CD4-positive, alpha-beta T cell treated with Interleukin-6 for 4 hours (primary cell): Measurements from ENCODE around the gene COX8A.
"Not testable (repeated sequence)": the region's sequence is repeated elsewhere in the genome, so short reads cannot be mapped to it uniquely, and the experiment has no call there.

ENCODE experiments used
- DNase-seq: peaks from one replicate; pipeline ENCODE4 v3.0.0-alpha.2; 2020; ENCODE audit warnings: mixed read lengths

COX8A gene

GRCh38 chr11:63970902-63971301 is 3.5 kb upstream of the COX8A start:
- no peak for DNase-seq

GRCh38 chr11:63973912-63974258 is 535 bp upstream of the COX8A start:
- not testable (repeated sequence) for DNase-seq

- no peak for DNase-seq
Measured at GRCh38 chr11:63978551-63979239, 4.3 kb downstream of the COX8A start.

GRCh38 chr11:63979426-63979825 is 5.0 kb downstream of the COX8A start:
- no peak for DNase-seq

GRCh38 chr11:63985812-63986155 is 11.4 kb downstream of the COX8A start:
- DNase-seq, result peak; percentile 81

- DNase-seq, result peak; percentile 91
Measured at GRCh38 chr11:63986156-63986931, 11.9 kb downstream of the COX8A start, which contains the start of gene OTUB1. Gene OTUB1 (plus strand): TSS chr11:63986438. CDS start chr11:63986457, 19 bp downstream.

GRCh38 chr11:63986932-63987513 is 12.6 kb downstream of the COX8A start:
- no peak for DNase-seq

GRCh38 chr11:63991558-63991957 is 17.1 kb downstream of the COX8A start:
- DNase-seq, result no peak

GRCh38 chr11:63993100-63993499 is 18.7 kb downstream of the COX8A start:
- DNase-seq, result no peak

- no peak for DNase-seq
Measured at GRCh38 chr11:63993993-63994392, 19.6 kb downstream of the COX8A start.

- DNase-seq, result no peak
Measured at GRCh38 chr11:63996512-63996911, 22.1 kb downstream of the COX8A start.

GRCh38 chr11:63997104-63997700 is 22.8 kb downstream of the COX8A start:
- no peak for DNase-seq

- DNase-seq, result no peak
Measured at GRCh38 chr11:63997801-63998337, 23.4 kb downstream of the COX8A start.

GRCh38 chr11:63998558-63999348 is 24.3 kb downstream of the COX8A start:
- DNase-seq, result no peak

- peak; percentile 71 for DNase-seq
Measured at GRCh38 chr11:63999349-64000025, 25.1 kb downstream of the COX8A start.

GRCh38 chr11:64000026-64000739 is 25.8 kb downstream of the COX8A start:
- DNase-seq, result peak; percentile 82

GRCh38 chr11:64000740-64001483 is 26.5 kb downstream of the COX8A start:
- no peak for DNase-seq

GRCh38 chr11:64001484-64002420 is 27.3 kb downstream of the COX8A start:
- DNase-seq, result no peak
